Fibroblast of skin of abdomen (primary cell): ENCODE results near the gene TANK.
"Not testable (repeated sequence)": the region's sequence is repeated elsewhere in the genome, so short reads cannot be mapped to it uniquely, and the experiment has no call there.

Experiments used
- DNase-seq: peaks from one replicate; pipeline ENCODE4 v3.0.0-alpha.2; 2013

The TANK gene

DNA sequence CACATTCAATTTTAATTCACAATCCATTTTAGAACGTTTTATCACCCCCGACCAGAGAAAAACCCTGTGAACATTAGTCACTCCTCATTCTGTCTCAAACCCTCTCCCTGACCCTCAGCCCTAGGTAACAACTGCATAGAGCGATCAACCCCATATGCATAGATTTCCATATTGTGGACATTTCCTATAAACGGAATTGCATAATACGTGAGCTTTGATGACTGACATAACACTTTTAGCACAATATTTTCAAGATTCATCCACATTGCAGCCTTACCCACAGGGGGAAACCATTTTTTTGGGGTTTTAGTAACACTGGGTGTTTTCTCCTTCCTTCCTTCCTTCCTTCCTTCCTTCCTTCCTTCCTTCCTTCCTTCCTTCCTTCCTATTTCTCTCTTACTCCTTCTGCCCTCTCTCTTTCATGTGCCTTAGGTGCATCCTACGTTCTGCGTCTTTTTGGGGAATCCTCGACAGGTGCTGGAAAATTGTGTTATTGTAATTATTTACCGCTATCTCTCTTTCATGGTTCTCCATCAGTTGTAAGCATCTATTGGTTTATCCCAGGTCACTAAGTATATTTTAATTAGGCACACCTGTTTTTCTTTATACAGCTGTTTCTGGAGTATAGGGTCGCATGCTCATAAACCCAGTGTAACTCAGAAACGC is 118.5 kb downstream of the TANK start:
- peak; percentile 14 for DNase-seq

DNA sequence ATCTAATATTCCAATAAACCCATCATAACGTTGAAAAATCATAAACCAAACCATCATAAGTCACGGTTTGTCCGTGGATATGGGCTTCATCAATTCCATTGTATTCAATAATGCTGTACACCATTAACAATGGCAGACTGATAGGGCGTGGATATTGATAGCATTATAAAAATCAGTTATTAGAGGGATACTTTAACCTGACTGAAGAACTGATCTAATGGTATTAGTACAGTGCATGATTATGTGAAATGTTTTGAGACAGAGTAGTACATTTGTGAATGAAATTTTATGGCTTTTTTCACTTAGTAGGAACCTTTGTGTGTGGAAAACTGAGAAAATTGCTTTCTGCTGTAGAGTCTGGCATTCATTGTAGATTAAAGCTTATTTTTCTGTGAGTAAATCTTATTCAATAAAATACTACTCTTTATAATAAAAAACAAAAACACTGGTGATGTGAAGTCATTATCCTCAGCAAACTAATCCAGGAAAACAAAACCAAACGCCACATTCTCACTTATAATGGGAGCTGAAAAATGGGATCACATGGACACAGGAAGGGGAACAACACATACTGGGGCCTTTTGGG is 119.1 kb downstream of the TANK start:
- not testable (repeated sequence) for DNase-seq

DNA sequence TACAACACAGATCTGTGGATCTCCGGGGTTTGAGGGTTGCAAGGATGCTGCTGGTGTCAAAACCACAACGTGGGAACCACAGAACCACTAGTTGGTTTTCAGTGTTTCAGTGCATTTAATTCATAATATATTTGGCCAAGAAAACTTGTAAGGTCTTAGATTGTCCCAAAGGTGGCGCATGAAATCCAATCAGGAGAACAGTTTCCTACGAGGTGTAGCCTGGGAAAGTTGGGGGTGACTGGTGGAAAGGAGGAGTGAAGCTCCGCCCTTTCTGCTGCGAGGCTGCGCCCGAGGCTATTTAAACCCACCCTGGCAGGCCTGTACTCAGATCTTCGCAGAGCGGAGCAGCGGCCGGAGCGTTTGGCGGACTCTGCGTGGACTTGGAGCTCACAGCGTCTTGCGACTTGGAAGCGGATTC is 120.7 kb downstream of the TANK start:
- peak; percentile 6 for DNase-seq

DNA sequence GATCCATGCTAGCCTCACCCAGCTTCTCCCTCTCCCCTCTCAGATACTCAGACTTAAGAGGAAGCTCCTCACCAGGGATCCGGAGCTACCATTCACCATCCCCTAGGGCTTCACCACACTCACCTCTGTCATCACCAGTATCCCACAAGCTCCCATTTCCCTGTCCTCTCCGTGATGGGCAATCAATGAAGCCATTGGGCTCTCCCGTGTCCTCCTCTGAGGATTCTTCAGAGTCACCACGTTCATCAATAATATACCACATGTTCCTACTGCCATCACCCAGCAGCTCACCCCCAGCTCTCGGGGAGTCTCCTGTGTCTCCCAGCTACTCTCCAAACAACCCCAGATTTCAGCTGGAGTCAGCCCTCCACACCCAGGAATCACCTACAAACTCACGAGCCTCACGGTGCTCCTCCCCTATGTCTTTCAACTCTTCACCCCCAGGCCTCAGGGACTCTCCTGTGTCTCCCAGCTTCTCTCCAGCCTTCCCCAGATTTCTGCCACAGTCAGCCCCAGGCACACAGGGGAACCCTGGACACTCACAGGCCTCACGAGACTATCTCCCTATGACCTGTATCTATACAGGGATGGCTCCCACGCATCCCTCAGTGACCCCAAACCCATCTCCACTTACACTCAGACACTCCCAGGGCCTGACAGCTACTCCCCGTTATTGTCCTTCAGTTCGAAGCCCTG is 121.5 kb downstream of the TANK start:
- not testable (repeated sequence) for DNase-seq

DNA sequence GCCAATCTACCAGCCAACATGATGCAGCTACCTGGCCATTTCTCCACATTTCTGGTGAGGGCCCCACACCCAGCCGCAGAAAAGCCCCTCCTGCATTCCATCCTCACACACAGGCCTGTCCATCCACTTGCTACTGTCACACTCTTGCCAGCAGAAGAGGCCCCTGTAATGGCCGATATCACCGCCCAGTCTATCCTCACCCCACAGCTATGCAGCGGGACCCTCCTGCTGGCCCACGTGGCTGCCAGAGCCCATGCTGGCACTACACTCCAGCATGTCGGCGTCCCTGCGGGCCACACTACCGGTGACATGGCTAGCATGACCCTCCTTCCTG is 122.0 kb downstream of the TANK start:
- DNase-seq = not testable (repeated sequence)

DNA sequence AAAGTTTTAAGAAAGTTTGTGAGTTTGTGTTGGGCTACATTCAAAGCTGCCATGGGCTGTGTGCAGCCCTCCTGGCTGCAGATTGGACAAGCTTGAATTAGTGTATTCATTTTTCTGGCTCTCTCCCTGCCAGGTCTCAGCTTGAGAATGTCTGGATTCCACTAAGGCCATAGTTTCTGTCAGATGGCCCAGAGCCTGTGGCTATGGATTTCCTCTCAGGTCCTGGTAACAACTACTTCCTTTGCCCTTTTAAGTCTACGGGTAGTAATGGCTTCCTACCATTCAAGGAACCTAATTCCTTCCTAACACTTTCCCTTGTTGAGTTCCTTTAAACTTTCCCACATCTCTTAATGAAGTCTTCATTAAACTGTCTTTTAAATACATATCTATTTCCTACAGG is 123.7 kb downstream of the TANK start:
- no peak for DNase-seq
